22Rv1 (cell line): ENCODE data around the gene TMEM117.

Source experiments
- CTCF ChIP-seq: fragments of 450-650 bp; IDR thresholded peaks from 2 replicates; pipeline ENCODE4 v1.5.1; 2017; ENCODE audit warnings: mild to moderate bottlenecking
- ZFX ChIP-seq: fragments of 450-650 bp; IDR thresholded peaks from 2 replicates; pipeline ENCODE4 v1.6.1; 2017; ENCODE audit warnings: antibody characterized with exemption, borderline replicate concordance

GRCh38 chr12:44377443-44378187 lies 541.7 kb downstream of the TMEM117 start:
- TF ChIP-seq CTCF (no peak), ZFX (no peak)
